MCF 10A (cell line): ENCODE measurements around the gene DIP2A. TPM values are rescaled to one million over a fixed set of nuclear protein-coding genes. Genes with fewer than 3 reads are reported as not detected.

ENCODE experiments used
- BruUV-seq: library from RNA; stranded (reverse); fragments of 400-500 nt; replicated peaks from 2 replicates; lab custom pipeline; 2021; lab: Mats Ljungman, UMichigan
- CTCF ChIA-PET: fragments of 300-600 bp; sonication (Branson Sonifier 250); formaldehyde crosslinking; extraction: SDS; loops from one replicate; lab custom pipeline; 2021; ENCODE audit warnings: antibody characterized with exemption, inconsistent platforms; lab: Yijun Ruan, JAX
- POLR2A ChIA-PET: fragments of 300-600, 350-650 bp; sonication (Branson Sonifier 250); formaldehyde crosslinking; extraction: SDS; loops from one replicate; lab custom pipeline; 2020; ENCODE audit warnings: antibody characterized with exemption, inconsistent platforms; lab: Yijun Ruan, JAX
- DNase-seq: peaks from one replicate; pipeline ENCODE4 v3.0.0-alpha.2; 2018; ENCODE audit not compliant: unreplicated experiment
- H3K27ac Mint-ChIP-seq: one replicate; pipeline ENCODE4 v1.8.0; 2022; ENCODE audit warnings: mild to moderate bottlenecking, low read depth, mixed read lengths; ENCODE audit not compliant: unreplicated experiment
- H3K27me3 Mint-ChIP-seq: one replicate; pipeline ENCODE4 v1.8.0; 2022; ENCODE audit warnings: mixed read lengths; ENCODE audit not compliant: insufficient read depth, unreplicated experiment
- H3K36me3 Mint-ChIP-seq: one replicate; pipeline ENCODE4 v1.8.0; 2022; ENCODE audit warnings: mild to moderate bottlenecking, moderate library complexity, mixed read lengths; ENCODE audit not compliant: insufficient read depth, unreplicated experiment
- H3K4me1 Mint-ChIP-seq: one replicate; pipeline ENCODE4 v1.8.0; 2022; ENCODE audit warnings: mixed read lengths; ENCODE audit not compliant: insufficient read depth, unreplicated experiment
- H3K4me3 Mint-ChIP-seq: one replicate; pipeline ENCODE4 v1.8.0; 2022; ENCODE audit warnings: mild to moderate bottlenecking, moderate library complexity, mixed read lengths; ENCODE audit not compliant: unreplicated experiment
- H3K9me3 Mint-ChIP-seq: one replicate; pipeline ENCODE4 v1.8.0; 2022; ENCODE audit warnings: mixed read lengths; ENCODE audit not compliant: unreplicated experiment
- intact Hi-C: fragments of 100-400 bp; cut with micrococcal nuclease; formaldehyde crosslinking; loops from 2 replicates; pipeline ENCODE4 v1.14.1; 2022
- total RNA-seq: library from RNA; stranded (reverse); gene quantifications from 2 replicates; pipeline ENCODE4 v1.2.3, GENCODE V29; 2022
- TF ChIP-seq, protein P1 (sequence below): fragments of 200-600 bp; IDR thresholded peaks from one replicate; pipeline ENCODE4 v1.8.0; 2022; ENCODE audit warnings: antibody characterized with exemption, mild to moderate bottlenecking; ENCODE audit not compliant: unreplicated experiment

The DIP2A gene
- total RNA-seq, 1 experiment from 2014 or later: 39.6 TPM

DNA sequence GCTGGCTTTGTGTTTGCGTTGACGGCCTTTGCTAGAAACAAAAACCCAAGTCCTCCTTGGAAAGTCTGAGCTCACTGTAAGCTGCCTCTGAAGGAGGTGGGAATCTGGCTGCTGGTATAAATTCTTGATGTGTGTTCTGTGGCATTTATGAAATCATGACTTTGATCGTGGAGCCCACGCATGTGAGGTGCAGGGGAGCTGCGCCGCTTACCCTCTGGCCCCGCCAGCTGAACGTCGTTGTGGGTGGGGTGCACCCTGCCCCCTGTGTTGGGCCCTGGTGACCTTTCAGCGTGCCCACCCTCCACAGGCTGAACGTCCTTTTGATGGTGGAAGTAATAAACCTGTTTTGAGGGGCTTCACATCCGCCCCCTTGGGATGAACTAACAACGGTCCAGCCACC, 21.2 kb upstream of the DIP2A start:
- ChIA-PET CTCF (interaction anchor here (0.5 to 0.7 kb wide), 2 partner anchors 16 to 105 kb away, joined by 3 read pairs; no protein-coding TSS in a partner anchor), POLR2A (interaction anchor here (0.7 to 1.1 kb wide), 3 partner anchors 20 to 198 kb away, joined by 3 read pairs; partner anchors contain the start of gene PRMT2)
- no peaks in the 10 kb centered on the region for H3K27me3 Mint-ChIP-seq
- TF ChIP-seq, protein P1, sequence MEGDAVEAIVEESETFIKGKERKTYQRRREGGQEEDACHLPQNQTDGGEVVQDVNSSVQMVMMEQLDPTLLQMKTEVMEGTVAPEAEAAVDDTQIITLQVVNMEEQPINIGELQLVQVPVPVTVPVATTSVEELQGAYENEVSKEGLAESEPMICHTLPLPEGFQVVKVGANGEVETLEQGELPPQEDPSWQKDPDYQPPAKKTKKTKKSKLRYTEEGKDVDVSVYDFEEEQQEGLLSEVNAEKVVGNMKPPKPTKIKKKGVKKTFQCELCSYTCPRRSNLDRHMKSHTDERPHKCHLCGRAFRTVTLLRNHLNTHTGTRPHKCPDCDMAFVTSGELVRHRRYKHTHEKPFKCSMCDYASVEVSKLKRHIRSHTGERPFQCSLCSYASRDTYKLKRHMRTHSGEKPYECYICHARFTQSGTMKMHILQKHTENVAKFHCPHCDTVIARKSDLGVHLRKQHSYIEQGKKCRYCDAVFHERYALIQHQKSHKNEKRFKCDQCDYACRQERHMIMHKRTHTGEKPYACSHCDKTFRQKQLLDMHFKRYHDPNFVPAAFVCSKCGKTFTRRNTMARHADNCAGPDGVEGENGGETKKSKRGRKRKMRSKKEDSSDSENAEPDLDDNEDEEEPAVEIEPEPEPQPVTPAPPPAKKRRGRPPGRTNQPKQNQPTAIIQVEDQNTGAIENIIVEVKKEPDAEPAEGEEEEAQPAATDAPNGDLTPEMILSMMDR: no peak
- peak overlapping the region; percentile 59 for H3K27ac Mint-ChIP-seq
- H3K9me3 Mint-ChIP-seq: no peaks in the 10 kb centered on the region
- no TSS peak for BruUV-seq
- H3K4me1 Mint-ChIP-seq: no peaks in the 10 kb centered on the region
- H3K36me3 Mint-ChIP-seq: peaks cover 69% of the 10 kb centered on the region
- intact Hi-C loops: no loop called here
- no peak for DNase-seq
- H3K4me3 Mint-ChIP-seq: no peak overlapping the region

DNA sequence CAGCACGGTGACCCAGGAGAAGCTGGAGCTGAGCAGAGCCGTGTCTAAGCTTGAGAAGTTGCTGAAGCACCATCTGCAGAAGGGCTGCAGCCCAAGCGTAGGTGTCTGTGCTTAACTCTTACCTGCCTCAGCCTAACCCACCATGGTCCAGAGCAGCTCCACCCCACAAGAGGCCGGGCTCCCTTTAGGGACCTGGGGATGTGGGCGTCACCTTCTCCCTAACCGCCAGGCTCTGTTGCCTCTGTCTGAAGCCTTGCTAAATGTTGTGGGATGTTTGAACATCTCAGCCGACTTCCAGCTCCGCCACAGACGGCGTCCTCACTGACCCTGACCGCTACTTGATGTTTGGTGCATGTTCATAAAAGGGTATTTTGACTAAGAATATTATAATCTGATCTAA, 20.4 kb upstream of the DIP2A start:
- Mint-ChIP-seq H3K36me3 (peaks cover 74% of the 10 kb centered on the region), H3K4me1 (no peaks in the 10 kb centered on the region), H3K27ac (no peak overlapping the region), H3K9me3 (no peaks in the 10 kb centered on the region), H3K27me3 (no peaks in the 10 kb centered on the region), H3K4me3 (no peak overlapping the region)
- TF ChIP-seq, protein P1: no peak
- no peak for DNase-seq
- POLR2A ChIA-PET: interaction anchor here (0.7 to 1.1 kb wide), 3 partner anchors 19 to 197 kb away, joined by 3 read pairs; partner anchors contain the start of gene PRMT2
- intact Hi-C loops: no loop called here
- CTCF ChIA-PET: interaction anchor here (0.7 kb wide), 1 partner anchor 305 kb away, joined by 3 read pairs; no protein-coding TSS in a partner anchor
- no TSS peak for BruUV-seq

DNA sequence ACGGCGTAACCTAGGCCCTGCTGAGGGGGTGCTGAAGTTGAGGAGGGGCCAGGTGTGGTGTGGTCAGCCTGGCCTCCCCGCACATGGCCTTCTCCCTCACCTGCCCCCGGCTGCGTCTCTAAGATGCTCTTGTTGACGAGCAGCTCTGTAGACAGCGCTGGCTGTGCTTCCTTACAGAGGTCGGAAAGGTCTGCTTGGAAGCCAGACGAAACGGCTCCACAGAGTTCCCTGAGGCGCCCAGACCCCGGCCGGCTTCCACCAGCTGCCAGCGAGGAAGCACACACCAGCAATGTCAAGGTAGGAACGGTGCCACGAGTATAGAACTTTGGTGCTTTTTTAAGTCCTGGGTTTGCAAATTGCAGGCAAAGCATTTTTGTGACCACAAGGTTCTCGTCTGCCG, 18.8 kb upstream of the DIP2A start:
- H3K36me3 Mint-ChIP-seq: peaks cover 69% of the 10 kb centered on the region
- peak overlapping the region; percentile 12 for H3K27ac Mint-ChIP-seq
- POLR2A ChIA-PET: no interaction called here
- no peaks in the 10 kb centered on the region for H3K9me3 Mint-ChIP-seq
- CTCF ChIA-PET: no interaction called here
- BruUV-seq: no TSS peak
- H3K4me3 Mint-ChIP-seq: no peak overlapping the region
- H3K4me1 Mint-ChIP-seq: no peaks in the 10 kb centered on the region
- DNase-seq: no peak
- intact Hi-C loops: no loop called here
- TF ChIP-seq, protein P1: no peak
- no peaks in the 10 kb centered on the region for H3K27me3 Mint-ChIP-seq

DNA sequence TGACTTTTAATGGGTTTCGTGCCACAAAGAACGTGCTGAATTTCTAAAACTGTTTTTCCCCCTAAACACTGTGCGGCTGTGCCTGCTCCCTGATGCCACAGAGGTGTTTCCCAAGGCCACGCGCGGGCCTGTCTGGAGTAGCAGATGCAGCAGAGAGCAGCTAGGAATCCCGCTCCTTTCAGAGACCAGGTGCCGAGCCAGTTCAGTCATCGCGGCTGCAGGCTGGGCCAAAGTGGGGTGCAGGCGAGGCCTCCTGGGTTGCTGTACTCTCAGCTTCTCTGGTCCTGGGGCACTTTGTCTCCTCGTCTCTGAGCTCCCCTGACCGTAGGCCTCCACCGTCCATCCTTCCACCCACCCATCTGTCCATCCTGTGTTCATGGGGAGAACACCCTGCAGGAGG, 17.4 kb upstream of the DIP2A start:
- no peaks in the 10 kb centered on the region for H3K9me3 Mint-ChIP-seq
- ChIA-PET CTCF (no interaction called here), POLR2A (no interaction called here)
- no peak overlapping the region for H3K27ac Mint-ChIP-seq
- no peak for DNase-seq
- TF ChIP-seq, protein P1: no peak
- H3K27me3 Mint-ChIP-seq: no peaks in the 10 kb centered on the region
- peaks cover 77% of the 10 kb centered on the region for H3K36me3 Mint-ChIP-seq
- H3K4me3 Mint-ChIP-seq: no peak overlapping the region
- no TSS peak for BruUV-seq
- intact Hi-C loops: no loop called here
- no peaks in the 10 kb centered on the region for H3K4me1 Mint-ChIP-seq
